ENCODE measurements around the gene PPIP5K2. TPM values are rescaled to one million over a fixed set of nuclear protein-coding genes. Genes with fewer than 3 reads are reported as not detected.

The PPIP5K2 gene
- total and polyA plus RNA-seq, 8 donors = 47.7 to 92.0 (median 86.3) TPM

DNA sequence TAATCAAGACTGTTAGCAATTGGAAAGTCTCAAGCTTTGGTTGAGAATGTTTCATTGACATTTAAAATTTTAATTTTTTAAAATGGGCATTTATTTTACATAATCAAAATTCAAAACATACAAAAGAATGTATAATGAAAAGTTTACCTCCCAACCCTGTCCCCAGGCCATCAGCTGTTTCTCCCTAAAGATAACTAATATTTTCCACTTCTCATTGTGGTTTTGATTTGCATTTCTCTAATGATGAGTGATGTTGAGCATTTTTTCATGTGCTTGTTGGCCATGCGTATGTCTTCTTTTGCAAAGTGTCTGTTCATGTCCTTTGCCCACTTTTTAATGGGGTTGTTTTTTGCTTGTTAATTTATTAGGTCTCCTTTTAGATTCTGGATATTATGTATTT is 127.0 kb downstream of the PPIP5K2 start:
- intact Hi-C loops (cut with DNase I) = no loop called here
- Histone ChIP-seq H3K4me1 (no peaks in the 10 kb centered on the region), H3K9me3 (no peaks in the 10 kb centered on the region), H3K36me3 (no peaks in the 10 kb centered on the region), H3K27ac (no peak overlapping the region), H3K27me3 (no peaks in the 10 kb centered on the region), H3K4me3 (no peak overlapping the region)
- DNase-seq (no peak), ATAC-seq (no peak)
- TF ChIP-seq, protein P1, sequence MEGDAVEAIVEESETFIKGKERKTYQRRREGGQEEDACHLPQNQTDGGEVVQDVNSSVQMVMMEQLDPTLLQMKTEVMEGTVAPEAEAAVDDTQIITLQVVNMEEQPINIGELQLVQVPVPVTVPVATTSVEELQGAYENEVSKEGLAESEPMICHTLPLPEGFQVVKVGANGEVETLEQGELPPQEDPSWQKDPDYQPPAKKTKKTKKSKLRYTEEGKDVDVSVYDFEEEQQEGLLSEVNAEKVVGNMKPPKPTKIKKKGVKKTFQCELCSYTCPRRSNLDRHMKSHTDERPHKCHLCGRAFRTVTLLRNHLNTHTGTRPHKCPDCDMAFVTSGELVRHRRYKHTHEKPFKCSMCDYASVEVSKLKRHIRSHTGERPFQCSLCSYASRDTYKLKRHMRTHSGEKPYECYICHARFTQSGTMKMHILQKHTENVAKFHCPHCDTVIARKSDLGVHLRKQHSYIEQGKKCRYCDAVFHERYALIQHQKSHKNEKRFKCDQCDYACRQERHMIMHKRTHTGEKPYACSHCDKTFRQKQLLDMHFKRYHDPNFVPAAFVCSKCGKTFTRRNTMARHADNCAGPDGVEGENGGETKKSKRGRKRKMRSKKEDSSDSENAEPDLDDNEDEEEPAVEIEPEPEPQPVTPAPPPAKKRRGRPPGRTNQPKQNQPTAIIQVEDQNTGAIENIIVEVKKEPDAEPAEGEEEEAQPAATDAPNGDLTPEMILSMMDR (IDR thresholded peaks at IDR 0.05) = no peak

DNA sequence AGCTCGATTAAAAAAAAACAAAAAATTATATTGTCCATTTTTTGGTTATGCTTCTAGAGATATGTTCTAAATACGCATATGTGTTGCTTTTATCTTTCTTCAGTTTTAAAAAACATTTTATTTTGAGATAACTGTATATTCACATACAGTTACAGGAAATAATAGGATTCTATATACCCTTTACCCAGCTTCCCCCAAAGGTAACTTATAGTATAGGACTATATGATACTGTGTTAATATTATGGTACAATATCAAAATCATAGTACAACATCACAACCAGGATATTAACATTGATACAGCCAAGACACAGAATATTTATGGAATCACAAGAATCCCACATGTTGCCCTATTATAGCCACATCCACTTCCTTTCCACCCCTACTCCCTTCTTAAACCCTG is 129.0 kb downstream of the PPIP5K2 start:
- no peaks in the 10 kb centered on the region for H3K9me3 ChIP-seq
- TF ChIP-seq, protein P1 (IDR thresholded peaks at IDR 0.05) = no peak
- ATAC-seq (no peak), DNase-seq (no peak)
- no peak overlapping the region for H3K27ac ChIP-seq
- H3K4me3 ChIP-seq = no peak overlapping the region
- H3K36me3 ChIP-seq = no peaks in the 10 kb centered on the region
- no peaks in the 10 kb centered on the region for H3K27me3 ChIP-seq
- H3K4me1 ChIP-seq = no peaks in the 10 kb centered on the region
- intact Hi-C loops (cut with DNase I) = no loop called here

DNA sequence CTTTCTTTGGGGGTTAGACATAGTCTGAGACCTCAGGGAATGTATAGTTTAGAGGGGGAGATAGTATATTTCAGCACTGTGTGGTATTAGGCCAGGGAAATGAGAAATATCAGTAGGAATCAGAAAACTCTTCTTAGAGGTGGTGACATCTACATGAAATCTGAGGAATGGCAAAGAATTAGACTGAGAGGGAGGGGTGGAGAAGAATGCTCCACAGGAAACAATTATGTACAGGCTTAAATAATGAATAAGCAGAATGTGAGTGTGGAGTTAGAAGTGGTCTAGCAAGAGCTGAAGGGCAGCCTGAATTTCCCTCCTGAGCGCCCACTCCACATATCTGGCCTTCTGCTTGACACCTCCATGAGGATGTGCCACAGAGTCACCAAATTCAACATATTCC is 134.8 kb downstream of the PPIP5K2 start:
- Histone ChIP-seq H3K27me3 (no peaks in the 10 kb centered on the region), H3K4me3 (no peak overlapping the region), H3K27ac (peak overlapping the region in 1 of 2 donors; percentile 25), H3K9me3 (no peaks in the 10 kb centered on the region), H3K36me3 (no peaks in the 10 kb centered on the region), H3K4me1 (peaks cover 4 to 11% of the 10 kb centered on the region in 2 donors)
- ATAC-seq (no peak), DNase-seq (no peak)
- intact Hi-C loops (cut with DNase I) = no loop called here
- TF ChIP-seq, protein P1 (IDR thresholded peaks at IDR 0.05) = no peak

DNA sequence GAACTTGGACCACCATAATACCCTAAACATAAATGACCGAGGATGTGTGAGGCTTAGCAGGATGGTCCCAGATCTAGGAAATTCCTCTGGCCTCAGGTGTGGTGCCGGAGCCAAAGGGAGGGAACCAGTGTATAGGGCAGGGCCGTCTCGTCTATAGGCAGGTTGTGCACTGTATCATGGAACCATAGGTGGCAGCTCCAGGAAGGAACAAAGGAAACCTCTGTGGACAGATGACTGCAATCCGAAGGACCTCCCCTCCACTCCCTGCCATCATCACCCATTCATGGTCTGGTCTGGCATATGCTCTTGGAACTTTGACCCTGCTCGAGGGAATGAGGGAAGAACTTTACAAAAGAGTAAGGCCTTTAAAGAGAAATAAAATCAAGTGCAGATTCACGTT is 135.6 kb downstream of the PPIP5K2 start:
- no peak for ATAC-seq
- intact Hi-C loops (cut with DNase I) = no loop called here
- no peaks in the 10 kb centered on the region for H3K27me3 ChIP-seq
- no peaks in the 10 kb centered on the region for H3K36me3 ChIP-seq
- TF ChIP-seq, protein P1 (IDR thresholded peaks at IDR 0.05) = no peak
- H3K27ac ChIP-seq = no peak overlapping the region
- DNase-seq = no peak
- no peak overlapping the region for H3K4me3 ChIP-seq
- H3K9me3 ChIP-seq = no peaks in the 10 kb centered on the region
- H3K4me1 ChIP-seq = peaks cover 4 to 18% of the 10 kb centered on the region in 2 donors

DNA sequence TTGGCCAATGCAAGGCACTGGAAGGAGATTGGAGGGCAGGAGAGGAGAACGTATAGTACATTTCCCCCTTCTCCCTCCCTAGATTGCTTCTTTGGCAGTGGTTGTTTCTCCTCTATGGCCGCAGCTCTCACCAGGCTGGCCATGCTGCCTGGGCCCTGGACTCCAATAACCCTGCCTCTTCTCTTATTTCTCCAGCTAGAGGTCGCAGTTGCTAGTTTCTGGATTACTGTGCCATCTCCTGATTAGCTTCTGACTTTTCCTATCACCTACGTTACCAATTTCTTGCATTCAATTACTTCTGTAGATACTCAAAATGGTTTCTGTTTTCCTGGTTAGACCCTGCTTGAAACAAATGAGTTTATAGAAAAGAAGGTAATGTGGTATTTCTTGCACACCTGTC is 136.1 kb downstream of the PPIP5K2 start:
- DNase-seq (no peak), ATAC-seq (no peak)
- intact Hi-C loops (cut with DNase I) = no loop called here
- no peak overlapping the region for H3K4me3 ChIP-seq
- H3K27ac ChIP-seq = no peak overlapping the region
- TF ChIP-seq, protein P1 (IDR thresholded peaks at IDR 0.05) = no peak
- H3K27me3 ChIP-seq = no peaks in the 10 kb centered on the region
- no peaks in the 10 kb centered on the region for H3K36me3 ChIP-seq
- H3K9me3 ChIP-seq = no peaks in the 10 kb centered on the region
- H3K4me1 ChIP-seq = peaks cover 4 to 23% of the 10 kb centered on the region in 2 donors
